Fibroblast of the aortic adventitia (primary cell): ENCODE data around the gene PRMT3. TPM values are rescaled to one million over a fixed set of nuclear protein-coding genes. Genes with fewer than 3 reads are reported as not detected.
A peak's percentile ranks its signal among the peaks of the same experiment; 100 is the strongest.
"Not testable (repeated sequence)": the region's sequence is repeated elsewhere in the genome, so short reads cannot be mapped to it uniquely, and the experiment has no call there.

Experiments
- DNase-seq: peaks from one replicate; pipeline ENCODE4 v3.0.0-alpha.2; 2010; ENCODE audit warnings: low read depth
- H3K4me3 ChIP-seq: 2 replicates; pipeline ENCODE4 v1.5.1; 2011; ENCODE audit warnings: low read depth, mild to moderate bottlenecking, control low read depth, low read length, moderate library complexity
- CTCF ChIP-seq: IDR thresholded peaks from 2 replicates; pipeline ENCODE4 v1.5.1; 2011; ENCODE audit warnings: mild to moderate bottlenecking, low read length, control low read depth, inconsistent platforms; ENCODE audit not compliant: insufficient read depth
- total RNA-seq: library from RNA; depleted of rRNA; stranded (reverse); fragments of >200 nt; gene quantifications from 2 replicates; pipeline ENCODE4 v1.2.3, GENCODE V29; 2012; ENCODE audit warnings: low replicate concordance

The PRMT3 gene
- total RNA-seq, 1 donor = 17.3 TPM

DNA sequence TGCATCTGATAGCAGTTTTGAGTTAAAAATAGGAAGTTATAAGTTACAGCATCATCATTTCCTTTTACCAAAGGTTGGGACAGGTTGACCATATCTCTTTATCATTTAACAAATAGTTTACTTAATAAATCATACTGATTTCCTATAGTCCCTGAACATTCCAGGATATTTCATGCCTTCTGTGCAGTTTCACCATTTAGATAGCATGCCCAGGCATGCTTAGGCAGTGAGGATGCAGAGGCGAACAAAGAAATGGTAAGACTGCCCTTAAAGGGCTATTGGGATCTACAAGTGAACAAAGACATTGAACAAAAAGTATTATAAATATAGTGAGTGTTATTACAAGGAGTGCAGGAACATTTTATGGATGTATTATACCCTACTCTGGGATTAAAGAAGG lies 96.4 kb downstream of the PRMT3 start:
- TF ChIP-seq CTCF = no peak
- peak; percentile 27 for DNase-seq
- no peak overlapping the region for H3K4me3 ChIP-seq

DNA sequence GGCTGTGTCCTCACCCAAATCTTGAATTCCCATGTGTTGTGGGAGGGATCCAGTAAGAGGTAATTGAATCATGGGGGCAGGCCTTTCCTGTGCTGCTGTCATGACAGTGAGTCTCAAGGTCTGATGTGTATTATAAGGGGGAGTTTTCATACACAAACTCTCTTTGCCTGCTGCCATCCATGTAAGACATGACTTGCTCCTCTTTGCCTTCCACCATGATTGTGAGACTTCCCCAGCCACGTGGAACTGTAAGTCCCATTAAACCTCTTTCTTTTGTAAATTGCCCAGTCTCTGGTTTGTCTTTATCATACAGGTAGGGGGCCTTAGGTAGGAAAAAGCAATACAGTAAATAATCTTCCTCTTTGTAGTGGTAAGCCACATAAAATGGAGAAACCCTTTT lies 96.9 kb downstream of the PRMT3 start:
- H3K4me3 ChIP-seq, DNase-seq: not testable (repeated sequence)

- DNase-seq = no peak
- TF ChIP-seq CTCF = no peak
- no peak overlapping the region for H3K4me3 ChIP-seq
Measured at GRCh38 chr11:20488352-20488751, 100.8 kb downstream of the PRMT3 start.

DNA sequence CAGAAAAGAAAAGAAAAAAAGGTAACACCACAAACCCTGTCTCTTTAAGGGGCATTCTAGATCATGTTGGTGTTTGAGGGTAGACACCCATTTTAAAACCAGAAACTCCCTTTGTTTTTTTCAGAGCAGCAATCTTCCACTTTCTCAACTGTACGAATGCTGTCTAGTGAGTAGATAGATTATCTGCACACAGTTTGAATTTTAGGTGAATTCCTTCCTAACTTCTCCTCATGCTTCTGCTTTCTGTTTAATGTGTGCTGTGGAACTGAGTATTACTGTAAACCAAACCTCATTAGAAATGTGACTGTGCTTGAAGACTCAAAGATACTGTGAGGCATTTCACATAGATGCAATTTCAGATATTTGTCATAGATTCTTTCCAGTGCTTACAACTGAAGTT lies 102.4 kb downstream of the PRMT3 start:
- no peak for TF ChIP-seq CTCF
- H3K4me3 ChIP-seq = no peak overlapping the region
- DNase-seq = no peak

DNA sequence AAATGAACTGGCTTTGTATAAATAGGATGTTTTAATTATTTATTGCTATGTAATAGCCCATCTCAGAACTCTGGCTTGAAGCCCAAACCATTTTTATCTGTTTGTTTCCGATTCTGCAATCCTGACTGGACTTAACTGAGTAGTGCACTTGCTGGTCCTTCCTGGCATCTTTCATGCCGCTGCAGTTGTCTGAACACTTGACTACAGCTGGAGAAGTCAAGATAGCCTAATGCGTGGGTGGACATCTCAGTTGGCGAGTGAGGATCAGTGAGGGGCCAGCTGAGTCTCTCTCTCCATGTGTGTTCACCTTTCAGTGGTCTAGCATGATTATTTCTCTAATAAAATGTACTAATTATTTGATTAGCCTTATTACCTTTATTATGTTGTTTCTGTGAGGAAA lies 105.8 kb downstream of the PRMT3 start:
- no peak overlapping the region for H3K4me3 ChIP-seq
- DNase-seq = no peak
- no peak for TF ChIP-seq CTCF

DNA sequence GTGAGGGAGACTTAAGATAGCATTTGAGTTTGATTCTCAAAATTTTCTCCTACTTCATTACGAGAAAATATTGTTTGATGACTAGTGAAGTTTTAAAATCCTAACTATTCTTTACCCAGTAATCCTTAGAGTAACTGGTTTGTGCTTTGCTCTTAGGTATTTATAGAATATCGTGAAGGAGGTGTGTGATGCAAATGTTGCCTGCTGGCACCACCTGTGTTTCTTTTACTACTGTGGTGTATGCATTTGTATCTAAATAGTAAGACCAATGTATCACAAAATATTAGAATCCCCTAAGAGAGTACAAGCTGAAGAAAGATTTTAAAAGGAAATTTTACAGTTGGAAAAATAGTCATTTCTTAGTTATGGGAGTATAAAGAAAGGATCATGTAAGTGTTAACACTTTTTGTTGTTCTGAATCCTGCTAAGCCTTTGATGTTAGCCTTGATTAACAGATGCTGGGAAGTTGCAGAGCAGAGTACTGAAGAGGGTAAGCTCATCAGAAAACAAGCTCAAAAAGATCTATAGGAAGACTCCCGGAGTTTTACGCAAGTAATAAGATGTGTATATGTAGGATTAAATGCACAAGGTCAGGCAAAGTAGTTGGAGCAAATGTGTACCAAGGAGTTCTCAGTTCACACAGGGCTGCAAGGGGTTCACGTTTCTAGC lies 109.7 kb downstream of the PRMT3 start:
- no peak overlapping the region for H3K4me3 ChIP-seq
- DNase-seq = no peak
- no peak for TF ChIP-seq CTCF

GRCh38 chr11:20501252-20501651 lies 113.7 kb downstream of the PRMT3 start:
- DNase-seq = no peak
- no peak for TF ChIP-seq CTCF
- no peak overlapping the region for H3K4me3 ChIP-seq
